H9 (cell line): ENCODE measurements around the gene PRKCA. TPM values are rescaled to one million over a fixed set of nuclear protein-coding genes. Genes with fewer than 3 reads are reported as not detected.

ENCODE experiments used
- DNase-seq: peaks from one replicate; pipeline ENCODE4 v3.0.0-alpha.2; 2017
- H2AFZ ChIP-seq: one replicate; pipeline ENCODE4 v1.6.1; 2013; ENCODE audit warnings: mild to moderate bottlenecking, low read length, control low read depth, moderate library complexity
- H2AK5ac ChIP-seq: 2 replicates; pipeline ENCODE4 v1.6.1; 2013; ENCODE audit warnings: low read length, control low read depth, mixed read lengths; ENCODE audit not compliant: insufficient read length
- H2BK120ac ChIP-seq: one replicate; pipeline ENCODE4 v1.6.1; 2013; ENCODE audit warnings: low read depth, mild to moderate bottlenecking, low read length, control low read depth, inconsistent platforms; ENCODE audit not compliant: poor library complexity, severe bottlenecking
- H2BK12ac ChIP-seq: 2 replicates; pipeline ENCODE4 v1.6.1; 2013; ENCODE audit warnings: low read length, control low read depth, mixed read lengths, low read depth; ENCODE audit not compliant: insufficient read length
- H2BK15ac ChIP-seq: 2 replicates; pipeline ENCODE4 v1.6.1; 2013; ENCODE audit warnings: low read depth, low read length, control low read depth
- H2BK20ac ChIP-seq: one replicate; pipeline ENCODE4 v1.6.1; 2013; ENCODE audit warnings: low read depth, mild to moderate bottlenecking, low read length, control low read depth, inconsistent platforms; ENCODE audit not compliant: poor library complexity, severe bottlenecking
- H2BK5ac ChIP-seq: 2 replicates; pipeline ENCODE4 v1.6.1; 2013; ENCODE audit warnings: low read length, control low read depth, mixed read lengths; ENCODE audit not compliant: insufficient read length
- H3K14ac ChIP-seq: 2 replicates; pipeline ENCODE4 v1.6.1; 2013; ENCODE audit warnings: low read length, control low read depth; ENCODE audit not compliant: insufficient read depth
- H3K18ac ChIP-seq: 2 replicates; pipeline ENCODE4 v1.6.1; 2013; ENCODE audit warnings: low read depth, mild to moderate bottlenecking, mixed read lengths, low read length, control low read depth; ENCODE audit not compliant: insufficient read length
- H3K23ac ChIP-seq: 2 replicates; pipeline ENCODE4 v1.6.1; 2013; ENCODE audit warnings: low read length, control low read depth, mixed read lengths, low read depth; ENCODE audit not compliant: insufficient read length
- H3K23me2 ChIP-seq: 2 replicates; pipeline ENCODE4 v1.6.1; 2013; ENCODE audit warnings: low read depth, mild to moderate bottlenecking, mixed read lengths, low read length, control low read depth; ENCODE audit not compliant: insufficient read length, poor library complexity, severe bottlenecking
- H3K27ac ChIP-seq: 2 replicates; pipeline ENCODE4 v1.5.1; 2013; ENCODE audit warnings: low read length, control low read depth, mixed read lengths, low read depth; ENCODE audit not compliant: insufficient read length
- H3K27me3 ChIP-seq: 2 replicates; pipeline ENCODE4 v1.6.1; 2013; ENCODE audit warnings: low read length, control low read depth, inconsistent platforms; ENCODE audit not compliant: insufficient read depth
- H3K4ac ChIP-seq: 2 replicates; pipeline ENCODE4 v1.6.1; 2013; ENCODE audit warnings: low read depth, mild to moderate bottlenecking, control low read depth, inconsistent platforms, low read length, moderate library complexity
- H3K4me1 ChIP-seq: 2 replicates; pipeline ENCODE4 v1.6.1; 2013; ENCODE audit warnings: low read length, control low read depth, inconsistent platforms; ENCODE audit not compliant: insufficient read depth
- H3K4me2 ChIP-seq: 2 replicates; pipeline ENCODE4 v1.6.1; 2013; ENCODE audit warnings: low read length, control low read depth, mixed read lengths; ENCODE audit not compliant: insufficient read length, insufficient read depth
- H3K56ac ChIP-seq: 2 replicates; pipeline ENCODE4 v1.6.1; 2013; ENCODE audit warnings: low read depth, mild to moderate bottlenecking, mixed read lengths, low read length, control low read depth; ENCODE audit not compliant: insufficient read length
- H3K79me1 ChIP-seq: 2 replicates; pipeline ENCODE4 v1.6.1; 2013; ENCODE audit warnings: low read depth, mild to moderate bottlenecking, moderate library complexity, low read length, control low read depth, inconsistent platforms; ENCODE audit not compliant: insufficient read depth, poor library complexity, severe bottlenecking
- H3K79me2 ChIP-seq: 2 replicates; pipeline ENCODE4 v1.6.1; 2013; ENCODE audit warnings: low read length, control low read depth, inconsistent platforms; ENCODE audit not compliant: insufficient read depth
- H3K9ac ChIP-seq: 2 replicates; pipeline ENCODE4 v1.6.1; 2013; ENCODE audit warnings: low read length, control low read depth, mixed read lengths; ENCODE audit not compliant: insufficient read length; ENCODE audit errors: extremely low read depth
- H3K9me3 ChIP-seq: one replicate; pipeline ENCODE4 v1.6.1; 2013; ENCODE audit warnings: low read depth, low read length, inconsistent platforms; ENCODE audit not compliant: control insufficient read depth
- H3T11ph ChIP-seq: one replicate; pipeline ENCODE4 v1.6.1; 2013; ENCODE audit warnings: mild to moderate bottlenecking, low read length, control low read depth, inconsistent platforms
- H4K20me1 ChIP-seq: one replicate; pipeline ENCODE4 v1.6.1; 2013; ENCODE audit not compliant: control insufficient read depth, insufficient read length, insufficient read depth
- H4K5ac ChIP-seq: 2 replicates; pipeline ENCODE4 v1.6.1; 2013; ENCODE audit warnings: low read depth, mild to moderate bottlenecking, mixed read lengths, low read length, control low read depth; ENCODE audit not compliant: insufficient read length
- H4K8ac ChIP-seq: replicated peaks from 2 replicates; pipeline ENCODE4 v1.6.1; 2013; ENCODE audit warnings: low read length, control low read depth, mixed read lengths, low read depth; ENCODE audit not compliant: insufficient read length
- H4K91ac ChIP-seq: 2 replicates; pipeline ENCODE4 v1.6.1; 2013; ENCODE audit warnings: low read depth, mild to moderate bottlenecking, moderate library complexity, mixed read lengths, low read length, control low read depth; ENCODE audit not compliant: insufficient read length
- H3K27ac Mint-ChIP-seq, 3 experiments: 2 replicates in 2 of 3; 3 replicates in 1 of 3; pipeline ENCODE4 v1.8.0; 2020 to 2021; ENCODE audit warnings: mixed read lengths in 3 of 3, mild to moderate bottlenecking in 1 of 3, moderate library complexity in 1 of 3
- H3K27me3 Mint-ChIP-seq: 2 replicates; pipeline ENCODE4 v1.8.0; 2021; ENCODE audit warnings: low read depth, mild to moderate bottlenecking, moderate library complexity, mixed read lengths
- H3K36me3 Mint-ChIP-seq, 3 experiments: 2 replicates in 2 of 3; 3 replicates in 1 of 3; pipeline ENCODE4 v1.8.0; 2020 to 2021; ENCODE audit warnings: low read depth in 3 of 3, mixed read lengths in 3 of 3; ENCODE audit not compliant: insufficient read depth in 1 of 3
- H3K4me1 Mint-ChIP-seq, 2 experiments: 2 replicates each; pipeline ENCODE4 v1.8.0; 2020; ENCODE audit warnings: mixed read lengths in 2 of 2
- H3K4me3 Mint-ChIP-seq, 2 experiments: 2 replicates in 1 of 2; 3 replicates in 1 of 2; pipeline ENCODE4 v1.8.0; 2020 to 2021; ENCODE audit warnings: mild to moderate bottlenecking in 2 of 2, mixed read lengths in 2 of 2, moderate library complexity in 1 of 2
- H3K9me3 Mint-ChIP-seq, 2 experiments: 2 replicates in 1 of 2; 3 replicates in 1 of 2; pipeline ENCODE4 v1.8.0; 2020; ENCODE audit warnings: mild to moderate bottlenecking in 2 of 2, mixed read lengths in 2 of 2, moderate library complexity in 1 of 2
- CTCF ChIP-seq: fragments of 200-600 bp; sonication (generic); conservative IDR thresholded peaks from 3 replicates; pipeline ENCODE4 v1.8.0; 2021; ENCODE audit warnings: antibody characterized with exemption, mild to moderate bottlenecking
- WGBS: extraction: QIAGEN DNeasy Blood & Tissue Kit; methylation state at CpG from one replicate; pipeline ENCODE4 v1.1.7; 2013; ENCODE audit warnings: missing lambda C conversion rate, low lambda C conversion rate, mixed read lengths; ENCODE audit not compliant: insufficient read length; ENCODE audit errors: extremely low coverage; 5-methylcytosine and 5-hydroxymethylcytosine counted together
- total RNA-seq: library from RNA; stranded (reverse); gene quantifications from 2 replicates; pipeline ENCODE4 v1.2.1, GENCODE V29; 2021

PRKCA gene
- total RNA-seq, 1 experiment from 2014 or later = 10.5 TPM

- Histone ChIP-seq H2BK20ac (no peak overlapping the region), H2BK15ac (no peak overlapping the region), H3T11ph (no peak overlapping the region), H4K8ac (no peak overlapping the region), H2AFZ (no peak overlapping the region), H3K23me2 (no peaks in the 10 kb centered on the region), H2BK120ac (no peak overlapping the region), H3K79me1 (no peaks in the 10 kb centered on the region), H4K91ac (no peak overlapping the region), H3K23ac (no peak overlapping the region), H3K79me2 (no peaks in the 10 kb centered on the region), H3K56ac (no peak overlapping the region), H3K18ac (no peak overlapping the region), H3K27me3 (no peaks in the 10 kb centered on the region), H3K4me1 (peaks cover 8% of the 10 kb centered on the region; the same call in 1 of the 2 replicates), H3K4me2 (no peak overlapping the region), H3K27ac (no peak overlapping the region), H4K20me1 (no peaks in the 10 kb centered on the region), H2BK12ac (no peak overlapping the region), H4K5ac (no peak overlapping the region), H2AK5ac (no peak overlapping the region), H3K9me3 (no peaks in the 10 kb centered on the region), H3K14ac (no peak overlapping the region), H3K4ac (no peak overlapping the region), H3K9ac (no peak overlapping the region), H2BK5ac (no peak overlapping the region)
- Mint-ChIP-seq H3K36me3 (peaks cover 8 to 16% (median 9%) of the 10 kb centered on the region in 3 experiments), H3K9me3 (peaks cover 16 to 17% of the 10 kb centered on the region in 2 experiments), H3K4me1 (peaks cover 39% of the 10 kb centered on the region in 2 experiments), H3K27me3 (no peaks in the 10 kb centered on the region; the same call in 1 of the 2 replicates), H3K4me3 (no peak overlapping the region), H3K27ac (no peak overlapping the region)
- no peak for TF ChIP-seq CTCF
- no peak for DNase-seq
- WGBS = no CpG with 5 or more reads among the region's 3 CpGs
These were observed 244.9 kb downstream of the PRKCA start for GRCh38 chr17:66547151-66547865.
